ENCODE measurements around the gene GBA3. TPM values are rescaled to one million over a fixed set of nuclear protein-coding genes. Genes with fewer than 3 reads are reported as not detected.

Gene GBA3
- total and polyA plus RNA-seq, 2 experiments from 2014 or later, result not detected

- no peak overlapping the region for H3K9ac ChIP-seq
- H3K4me2 ChIP-seq (ENCODE audit: unreplicated experiment), result no peak overlapping the region
- no peak overlapping the region for H2AFZ ChIP-seq
- no peaks in the 10 kb centered on the region for H3K79me2 ChIP-seq (ENCODE audit: insufficient read depth)
- no peaks in the 10 kb centered on the region for H3K9me2 ChIP-seq (ENCODE audit: insufficient read depth)
- no peak overlapping the region for H3K27ac ChIP-seq
- in situ Hi-C loops (cut with MboI), result no loop called here
- no peak for DNase-seq
- H3K9me3 ChIP-seq (ENCODE audit: low read depth), result no peaks in the 10 kb centered on the region
- H3F3A ChIP-seq (ENCODE audit: insufficient read depth), result no peaks in the 10 kb centered on the region
- no peaks in the 10 kb centered on the region for H3K27me3 ChIP-seq (replicated peaks; ENCODE audit: insufficient read depth)
- no peaks in the 10 kb centered on the region for H3K36me3 ChIP-seq (ENCODE audit: low read depth)
- H3K4me3 ChIP-seq, result no peak overlapping the region
- H3K4me1 ChIP-seq (ENCODE audit: insufficient read depth), result no peaks in the 10 kb centered on the region
- TF ChIP-seq EZH2phosphoT487 (IDR thresholded peaks at IDR 0.05; ENCODE audit: insufficient read depth, low read depth) (no peak), EZH2 (IDR thresholded peaks at IDR 0.05; ENCODE audit: insufficient read depth, poor library complexity, severe bottlenecking) (no peak)
- H4K20me1 ChIP-seq (ENCODE audit: insufficient read depth), result no peaks in the 10 kb centered on the region
Observed at GRCh38 chr4:22650771-22651170, 42.0 kb upstream of the GBA3 start.

GRCh38 chr4:22653752-22654151 is 39.0 kb upstream of the GBA3 start:
- Histone ChIP-seq H3K79me2 (ENCODE audit: insufficient read depth) (no peaks in the 10 kb centered on the region), H3F3A (ENCODE audit: insufficient read depth) (no peaks in the 10 kb centered on the region), H3K27ac (no peak overlapping the region), H3K4me2 (ENCODE audit: unreplicated experiment) (no peak overlapping the region), H2AFZ (no peak overlapping the region), H4K20me1 (ENCODE audit: insufficient read depth) (no peaks in the 10 kb centered on the region), H3K9ac (no peak overlapping the region), H3K9me3 (ENCODE audit: low read depth) (no peaks in the 10 kb centered on the region), H3K4me1 (ENCODE audit: insufficient read depth) (no peaks in the 10 kb centered on the region), H3K4me3 (no peak overlapping the region), H3K36me3 (ENCODE audit: low read depth) (no peaks in the 10 kb centered on the region), H3K27me3 (replicated peaks; ENCODE audit: insufficient read depth) (no peaks in the 10 kb centered on the region), H3K9me2 (ENCODE audit: insufficient read depth) (no peaks in the 10 kb centered on the region; the same call in 1 of the 2 replicates)
- WGBS, 2 experiments (ENCODE audit: low coverage in 1 of 2, low lambda C conversion rate in 2 of 2, missing lambda C conversion rate in 2 of 2), result 28 to 33% methylated on average over 3 of the region's 3 CpGs
- no peak for DNase-seq
- in situ Hi-C loops (cut with MboI), result no loop called here
- no peak for TF ChIP-seq EZH2 (IDR thresholded peaks at IDR 0.05; ENCODE audit: insufficient read depth, poor library complexity, severe bottlenecking)
- TF ChIP-seq EZH2phosphoT487 (IDR thresholded peaks at IDR 0.05; ENCODE audit: insufficient read depth, low read depth), result no peak

GRCh38 chr4:22661443-22661842 is 31.3 kb upstream of the GBA3 start:
- H3K27me3 ChIP-seq (replicated peaks; ENCODE audit: insufficient read depth), result no peaks in the 10 kb centered on the region
- peak; percentile 32 for DNase-seq

GRCh38 chr4:22667332-22667940 is 25.3 kb upstream of the GBA3 start:
- Histone ChIP-seq H4K20me1 (ENCODE audit: insufficient read depth) (no peaks in the 10 kb centered on the region), H3K9ac (no peak overlapping the region), H3K27me3 (replicated peaks; ENCODE audit: insufficient read depth) (no peaks in the 10 kb centered on the region), H3F3A (ENCODE audit: insufficient read depth) (no peaks in the 10 kb centered on the region), H3K27ac (no peak overlapping the region), H3K9me3 (ENCODE audit: low read depth) (no peaks in the 10 kb centered on the region), H2AFZ (no peak overlapping the region), H3K9me2 (ENCODE audit: insufficient read depth) (no peaks in the 10 kb centered on the region), H3K4me2 (ENCODE audit: unreplicated experiment) (no peak overlapping the region), H3K79me2 (ENCODE audit: insufficient read depth) (no peaks in the 10 kb centered on the region), H3K36me3 (ENCODE audit: low read depth) (no peaks in the 10 kb centered on the region), H3K4me1 (ENCODE audit: insufficient read depth) (no peaks in the 10 kb centered on the region), H3K4me3 (no peak overlapping the region)
- TF ChIP-seq EZH2 (IDR thresholded peaks at IDR 0.05; ENCODE audit: insufficient read depth, poor library complexity, severe bottlenecking) (no peak), EZH2phosphoT487 (IDR thresholded peaks at IDR 0.05; ENCODE audit: insufficient read depth, low read depth) (no peak)
- in situ Hi-C loops (cut with MboI), result no loop called here
- 52 to 59% methylated on average over 3 of the region's 3 CpGs for whole genome bisulfite sequencing, 2 experiments (ENCODE audit: low coverage in 1 of 2, low lambda C conversion rate in 2 of 2, missing lambda C conversion rate in 2 of 2)
- no peak for DNase-seq

More at GRCh38 chr4:22661443-22661842, 31.3 kb upstream of the GBA3 start:
- H3K4me2 ChIP-seq (ENCODE audit: unreplicated experiment), result no peak overlapping the region
- H4K20me1 ChIP-seq (ENCODE audit: insufficient read depth), result no peaks in the 10 kb centered on the region
- no peak overlapping the region for H3K9ac ChIP-seq
- H3K9me2 ChIP-seq (ENCODE audit: insufficient read depth), result no peaks in the 10 kb centered on the region; the same call in 1 of the 2 replicates
- H3F3A ChIP-seq (ENCODE audit: insufficient read depth), result no peaks in the 10 kb centered on the region
- H3K9me3 ChIP-seq (ENCODE audit: low read depth), result no peaks in the 10 kb centered on the region
- no peak overlapping the region for H3K4me3 ChIP-seq
- no peaks in the 10 kb centered on the region for H3K4me1 ChIP-seq (ENCODE audit: insufficient read depth)
- TF ChIP-seq EZH2phosphoT487 (IDR thresholded peaks at IDR 0.05; ENCODE audit: insufficient read depth, low read depth) (no peak), EZH2 (IDR thresholded peaks at IDR 0.05; ENCODE audit: insufficient read depth, poor library complexity, severe bottlenecking) (no peak)
- in situ Hi-C loops (cut with MboI), result no loop called here
- 26 to 29% methylated on average over 6 of the region's 6 CpGs for WGBS, 2 experiments (ENCODE audit: low coverage in 1 of 2, low lambda C conversion rate in 2 of 2, missing lambda C conversion rate in 2 of 2)
- H3K36me3 ChIP-seq (ENCODE audit: low read depth), result no peaks in the 10 kb centered on the region
- H3K27ac ChIP-seq, result no peak overlapping the region
- no peaks in the 10 kb centered on the region for H3K79me2 ChIP-seq (ENCODE audit: insufficient read depth)
- no peak overlapping the region for H2AFZ ChIP-seq

- H3K9ac ChIP-seq, result no peak overlapping the region
- no peak overlapping the region for H3K27ac ChIP-seq
- peak overlapping the region; percentile 56 for H3K4me2 ChIP-seq (ENCODE audit: unreplicated experiment)
- H3K9me3 ChIP-seq (ENCODE audit: low read depth), result no peaks in the 10 kb centered on the region
- H4K20me1 ChIP-seq (ENCODE audit: insufficient read depth), result no peaks in the 10 kb centered on the region
- H3K79me2 ChIP-seq (ENCODE audit: insufficient read depth), result no peaks in the 10 kb centered on the region
- H3K9me2 ChIP-seq (ENCODE audit: insufficient read depth), result no peaks in the 10 kb centered on the region
- H3K4me1 ChIP-seq (ENCODE audit: insufficient read depth), result no peaks in the 10 kb centered on the region
- H3K27me3 ChIP-seq (replicated peaks; ENCODE audit: insufficient read depth), result no peaks in the 10 kb centered on the region
- TF ChIP-seq EZH2phosphoT487 (IDR thresholded peaks at IDR 0.05; ENCODE audit: insufficient read depth, low read depth) (no peak), EZH2 (IDR thresholded peaks at IDR 0.05; ENCODE audit: insufficient read depth, poor library complexity, severe bottlenecking) (no peak)
- in situ Hi-C loops (cut with MboI), result no loop called here
- peak; percentile 41 for DNase-seq
- 0 out of 2 replicates have a peak overlapping the region, but pooled peaks have one; percentile 3 for H2AFZ ChIP-seq
- no peaks in the 10 kb centered on the region for H3K36me3 ChIP-seq (ENCODE audit: low read depth)
- no peak overlapping the region for H3K4me3 ChIP-seq
- H3F3A ChIP-seq (ENCODE audit: insufficient read depth), result no peaks in the 10 kb centered on the region
Observed at GRCh38 chr4:22668301-22668700, 24.4 kb upstream of the GBA3 start.

All from GM23248 (cell line).